Vagina (tissue), 2 donors: Measurements from ENCODE around the gene IQUB.

Experiments
- CTCF ChIP-seq, 3 experiments: fragments of 450-650 bp in 2 of 3; fragments of 200-600 bp in 1 of 3; sonication (generic) in 1 of 3; IDR thresholded peaks; one replicate each; pipeline ENCODE4 v1.5.1; 2017 to 2019; ENCODE audit warnings: antibody characterized with exemption in 3 of 3, mild to moderate bottlenecking in 2 of 3, moderate library complexity in 2 of 3
- POLR2A ChIP-seq, 2 donors: fragments of 450-650 bp; IDR thresholded peaks; one replicate each; pipeline ENCODE4 v1.6.1; 2017; ENCODE audit warnings: antibody characterized with exemption in 2 of 2, mild to moderate bottlenecking in 2 of 2, moderate library complexity in 2 of 2

GRCh38 chr7:123485721-123486120, 48.7 kb downstream of the IQUB start:
- TF ChIP-seq CTCF (IDR thresholded peaks at IDR 0.05) (no peak), POLR2A (IDR thresholded peaks at IDR 0.05) (no peak)
